ENCODE data around the gene WWOX.

WWOX gene

GRCh38 chr16:78551487-78552085, 452.1 kb downstream of the WWOX start:
- DNase-seq = no peak

- no peak for DNase-seq
These were observed 452.7 kb downstream of the WWOX start for GRCh38 chr16:78552106-78552675.

GRCh38 chr16:78552716-78553115, 453.3 kb downstream of the WWOX start:
- no peak for DNase-seq

GRCh38 chr16:78553268-78554039, 454.0 kb downstream of the WWOX start:
- no peak for DNase-seq

GRCh38 chr16:78556421-78556820, 457.0 kb downstream of the WWOX start:
- no peak for DNase-seq

- DNase-seq = no peak
These were observed 461.5 kb downstream of the WWOX start for GRCh38 chr16:78560997-78561396.

GRCh38 chr16:78562111-78562510, 462.7 kb downstream of the WWOX start:
- no peak for DNase-seq

GRCh38 chr16:78562650-78563049, 463.2 kb downstream of the WWOX start:
- no peak for DNase-seq

GRCh38 chr16:78563905-78564304, 464.5 kb downstream of the WWOX start:
- DNase-seq = no peak

- DNase-seq = no peak
These were observed 467.1 kb downstream of the WWOX start for GRCh38 chr16:78566397-78567073.

GRCh38 chr16:78570399-78571141, 471.1 kb downstream of the WWOX start:
- no peak for DNase-seq

GRCh38 chr16:78571434-78571833, 472.0 kb downstream of the WWOX start:
- DNase-seq = no peak

- no peak for DNase-seq
These were observed 472.5 kb downstream of the WWOX start for GRCh38 chr16:78571898-78572358.

GRCh38 chr16:78574571-78574970, 475.1 kb downstream of the WWOX start:
- no peak for DNase-seq

GRCh38 chr16:78576941-78577340, 477.5 kb downstream of the WWOX start:
- DNase-seq = no peak

- no peak for DNase-seq
These were observed 478.2 kb downstream of the WWOX start for GRCh38 chr16:78577630-78578029.

GRCh38 chr16:78579020-78579419, 479.6 kb downstream of the WWOX start:
- DNase-seq = no peak

- no peak for DNase-seq
These were observed 484.0 kb downstream of the WWOX start for GRCh38 chr16:78583441-78583840.

- no peak for DNase-seq
These were observed 484.9 kb downstream of the WWOX start for GRCh38 chr16:78584213-78584860.

GRCh38 chr16:78584991-78585390, 485.5 kb downstream of the WWOX start:
- no peak for DNase-seq

- DNase-seq = no peak
These were observed 489.9 kb downstream of the WWOX start for GRCh38 chr16:78589331-78589730.

GRCh38 chr16:78591682-78592103, 492.2 kb downstream of the WWOX start:
- no peak for DNase-seq

Measured in KG1 (cell line).